ENCODE results near the gene EPHB2. TPM values are rescaled to one million over a fixed set of nuclear protein-coding genes. Genes with fewer than 3 reads are reported as not detected.

Gene EPHB2
- total RNA-seq, 1 experiment from 2014 or later: 18.5 TPM

GRCh38 chr1:22709891-22710700 is 543 bp upstream of the EPHB2 start:
- no peaks in the 10 kb centered on the region for H3K9me3 Mint-ChIP-seq
- ChIA-PET POLR2A (interaction anchor here (0.7 kb wide), 1 partner anchor 655 kb away, joined by 3 read pairs; no protein-coding TSS in a partner anchor), CTCF (interaction anchor here (0.6 to 2.3 kb wide), 20 partner anchors 9 to 268 kb away, joined by 3 to 19 read pairs (median 5); no protein-coding TSS in a partner anchor)
- H3K36me3 Mint-ChIP-seq: no peaks in the 10 kb centered on the region
- TF ChIP-seq ZNF121 (CRISPR knock-in tag; IDR thresholded peaks at IDR 0.05) (peak; percentile 85), SMAD3 (CRISPR knock-in tag; IDR thresholded peaks at IDR 0.05; ENCODE audit: borderline replicate concordance) (no peak), OVOL2 (CRISPR knock-in tag; IDR thresholded peaks at IDR 0.05; ENCODE audit: borderline replicate concordance) (no peak)
- DNase-seq (ENCODE audit: low spot score) (peak; percentile 56), ATAC-seq (peak; percentile 43)
- H3K4me1 Mint-ChIP-seq: 0 out of 2 replicates have a peak, but pooled peaks cover 10% of the 10 kb centered on the region
- peak overlapping the region; percentile 72 for H3K4me3 Mint-ChIP-seq
- no peak overlapping the region for H3K27ac Mint-ChIP-seq
- peaks cover 29% of the 10 kb centered on the region for H3K27me3 Mint-ChIP-seq (ENCODE audit: low read depth)

- ChIA-PET CTCF (interaction anchor here (0.9 to 1.2 kb wide), 2 partner anchors 12 to 253 kb away, joined by 3 to 5 read pairs; no protein-coding TSS in a partner anchor), POLR2A (no interaction called here)
- Mint-ChIP-seq H3K9me3 (no peaks in the 10 kb centered on the region), H3K4me3 (no peak overlapping the region), H3K27me3 (ENCODE audit: low read depth) (peaks cover 29% of the 10 kb centered on the region), H3K27ac (no peak overlapping the region), H3K36me3 (no peaks in the 10 kb centered on the region), H3K4me1 (0 out of 2 replicates have a peak, but pooled peaks cover 10% of the 10 kb centered on the region)
- DNase-seq (ENCODE audit: low spot score): no peak
- TF ChIP-seq ETV6 (CRISPR knock-in tag; IDR thresholded peaks at IDR 0.05): no peak
- TF ChIP-seq ZNF263 (CRISPR knock-in tag; IDR thresholded peaks at IDR 0.05; ENCODE audit: low read depth): no peak
- no peak for TF ChIP-seq ESRRA (CRISPR knock-in tag; IDR thresholded peaks at IDR 0.05; ENCODE audit: borderline replicate concordance)
- TF ChIP-seq ZNF317 (CRISPR knock-in tag; IDR thresholded peaks at IDR 0.05; ENCODE audit: borderline replicate concordance, low read depth): no peak
- TF ChIP-seq NFYB (CRISPR knock-in tag; conservative IDR thresholded peaks at IDR 0.05; ENCODE audit: low read depth): no peak
- TF ChIP-seq GTF2I (CRISPR knock-in tag; conservative IDR thresholded peaks at IDR 0.05): no peak
- TF ChIP-seq FOXP4 (CRISPR knock-in tag; IDR thresholded peaks at IDR 0.05): no peak
- TF ChIP-seq IRF2 (CRISPR knock-in tag; IDR thresholded peaks at IDR 0.05; ENCODE audit: borderline replicate concordance, low read depth): no peak
- no peak for TF ChIP-seq MLX (CRISPR knock-in tag; IDR thresholded peaks at IDR 0.05)
- no peak for TF ChIP-seq ZNF232 (CRISPR knock-in tag; IDR thresholded peaks at IDR 0.05)
- TF ChIP-seq ELF4 (CRISPR knock-in tag; IDR thresholded peaks at IDR 0.05; ENCODE audit: low read depth): no peak
- no peak for TF ChIP-seq E2F5 (CRISPR knock-in tag; IDR thresholded peaks at IDR 0.05)
- TF ChIP-seq PREB (CRISPR knock-in tag; IDR thresholded peaks at IDR 0.05; ENCODE audit: borderline replicate concordance): no peak
- ATAC-seq: peak; percentile 17
Measured at GRCh38 chr1:22711071-22711470, 432 bp downstream of the EPHB2 start.
